Measurements from ENCODE around the gene SGCA. TPM values are rescaled to one million over a fixed set of nuclear protein-coding genes. Genes with fewer than 3 reads are reported as not detected.

Gene SGCA
- total and polyA plus RNA-seq, 2 of the 13 experiments (the other 11 are each of a cell fraction or from before 2014, with no cell fraction given), result not detected

DNA sequence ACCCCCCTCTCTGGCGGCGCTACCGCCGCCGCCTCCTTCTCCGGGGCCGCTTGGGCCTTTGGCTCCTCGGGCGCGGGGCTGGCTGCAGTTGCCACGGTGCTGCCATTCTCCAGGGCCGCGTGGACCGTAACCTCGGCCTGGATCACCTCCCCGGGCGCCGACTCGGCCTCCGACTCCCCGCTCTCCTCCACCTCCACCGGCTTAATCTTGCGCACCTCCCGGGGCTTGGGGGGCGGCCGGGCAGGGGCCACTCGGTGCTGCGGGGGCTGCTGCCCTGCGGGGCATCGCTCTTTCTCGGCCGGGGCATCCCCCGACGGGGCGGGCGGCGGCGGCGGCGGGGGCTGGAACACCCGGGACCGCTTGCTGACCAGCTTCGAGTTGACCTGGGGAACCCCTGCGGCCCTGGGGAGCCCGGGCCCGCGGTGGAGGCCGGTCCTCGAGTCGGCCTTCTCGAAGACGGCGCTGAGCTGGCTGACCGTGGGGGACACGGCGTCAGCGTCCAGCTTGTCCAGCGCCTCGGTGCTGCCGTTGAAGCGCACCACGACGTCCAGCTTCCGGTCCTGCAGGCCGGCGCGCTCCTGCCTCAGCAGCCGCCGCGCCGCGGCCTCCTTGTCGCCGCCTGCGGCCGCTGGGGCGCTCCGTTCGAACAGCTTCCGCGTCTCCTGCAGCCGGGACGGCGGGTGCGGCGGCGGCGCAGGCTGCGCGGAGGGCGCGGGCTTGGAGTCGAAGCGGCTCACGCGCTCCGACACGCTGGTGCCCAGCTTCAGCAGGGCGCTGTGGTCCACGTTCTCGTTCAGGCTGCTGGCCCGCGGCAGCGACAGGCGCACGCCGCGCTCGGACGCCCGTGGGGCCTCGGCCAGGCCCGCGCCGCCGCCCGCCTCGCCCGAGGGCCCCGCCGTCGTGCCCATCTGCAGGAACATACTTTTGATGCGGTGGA lies 16.1 kb upstream of the SGCA start (continued):
- TF ChIP-seq, protein P1, sequence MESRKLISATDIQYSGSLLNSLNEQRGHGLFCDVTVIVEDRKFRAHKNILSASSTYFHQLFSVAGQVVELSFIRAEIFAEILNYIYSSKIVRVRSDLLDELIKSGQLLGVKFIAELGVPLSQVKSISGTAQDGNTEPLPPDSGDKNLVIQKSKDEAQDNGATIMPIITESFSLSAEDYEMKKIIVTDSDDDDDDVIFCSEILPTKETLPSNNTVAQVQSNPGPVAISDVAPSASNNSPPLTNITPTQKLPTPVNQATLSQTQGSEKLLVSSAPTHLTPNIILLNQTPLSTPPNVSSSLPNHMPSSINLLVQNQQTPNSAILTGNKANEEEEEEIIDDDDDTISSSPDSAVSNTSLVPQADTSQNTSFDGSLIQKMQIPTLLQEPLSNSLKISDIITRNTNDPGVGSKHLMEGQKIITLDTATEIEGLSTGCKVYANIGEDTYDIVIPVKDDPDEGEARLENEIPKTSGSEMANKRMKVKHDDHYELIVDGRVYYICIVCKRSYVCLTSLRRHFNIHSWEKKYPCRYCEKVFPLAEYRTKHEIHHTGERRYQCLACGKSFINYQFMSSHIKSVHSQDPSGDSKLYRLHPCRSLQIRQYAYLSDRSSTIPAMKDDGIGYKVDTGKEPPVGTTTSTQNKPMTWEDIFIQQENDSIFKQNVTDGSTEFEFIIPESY (CRISPR knock-in tag; IDR thresholded peaks at IDR 0.05), result no peak
- TF ChIP-seq, protein P2, sequence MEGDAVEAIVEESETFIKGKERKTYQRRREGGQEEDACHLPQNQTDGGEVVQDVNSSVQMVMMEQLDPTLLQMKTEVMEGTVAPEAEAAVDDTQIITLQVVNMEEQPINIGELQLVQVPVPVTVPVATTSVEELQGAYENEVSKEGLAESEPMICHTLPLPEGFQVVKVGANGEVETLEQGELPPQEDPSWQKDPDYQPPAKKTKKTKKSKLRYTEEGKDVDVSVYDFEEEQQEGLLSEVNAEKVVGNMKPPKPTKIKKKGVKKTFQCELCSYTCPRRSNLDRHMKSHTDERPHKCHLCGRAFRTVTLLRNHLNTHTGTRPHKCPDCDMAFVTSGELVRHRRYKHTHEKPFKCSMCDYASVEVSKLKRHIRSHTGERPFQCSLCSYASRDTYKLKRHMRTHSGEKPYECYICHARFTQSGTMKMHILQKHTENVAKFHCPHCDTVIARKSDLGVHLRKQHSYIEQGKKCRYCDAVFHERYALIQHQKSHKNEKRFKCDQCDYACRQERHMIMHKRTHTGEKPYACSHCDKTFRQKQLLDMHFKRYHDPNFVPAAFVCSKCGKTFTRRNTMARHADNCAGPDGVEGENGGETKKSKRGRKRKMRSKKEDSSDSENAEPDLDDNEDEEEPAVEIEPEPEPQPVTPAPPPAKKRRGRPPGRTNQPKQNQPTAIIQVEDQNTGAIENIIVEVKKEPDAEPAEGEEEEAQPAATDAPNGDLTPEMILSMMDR (CRISPR knock-in tag; IDR thresholded peaks at IDR 0.05), result peak; percentile 45; the same call in 1 of the 2 replicates
- TF ChIP-seq KMT2A (CRISPR knock-in tag; IDR thresholded peaks at IDR 0.05) (peak; percentile 85), ZNF331 (CRISPR knock-in tag; IDR thresholded peaks at IDR 0.05) (no peak), EHMT2 (IDR thresholded peaks at IDR 0.05; ENCODE audit: borderline replicate concordance, low read depth, low read length) (no peak), ISX (CRISPR knock-in tag; conservative IDR thresholded peaks at IDR 0.05) (no peak), ZNF543 (CRISPR knock-in tag; IDR thresholded peaks at IDR 0.05) (no peak), ZFP90 (CRISPR knock-in tag; IDR thresholded peaks at IDR 0.05; ENCODE audit: borderline replicate concordance) (peak; percentile 5; the same call in 1 of the 2 replicates)
- TF ChIP-seq, protein P3, sequence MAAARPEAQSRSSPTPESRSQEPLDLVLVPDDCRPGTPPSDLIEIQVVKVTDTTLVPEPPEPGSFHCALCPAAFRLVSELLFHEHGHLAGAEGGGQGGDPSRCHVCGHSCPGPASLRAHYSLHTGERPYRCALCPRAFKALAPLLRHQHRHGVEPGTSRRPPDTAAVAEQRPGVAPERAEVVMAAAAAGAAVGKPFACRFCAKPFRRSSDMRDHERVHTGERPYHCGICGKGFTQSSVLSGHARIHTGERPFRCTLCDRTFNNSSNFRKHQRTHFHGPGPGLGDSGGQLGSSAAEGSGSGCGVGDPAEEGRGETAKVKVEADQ (CRISPR knock-in tag; IDR thresholded peaks at IDR 0.05; ENCODE audit: borderline replicate concordance), result peak; percentile 51
- TF ChIP-seq, protein P4, sequence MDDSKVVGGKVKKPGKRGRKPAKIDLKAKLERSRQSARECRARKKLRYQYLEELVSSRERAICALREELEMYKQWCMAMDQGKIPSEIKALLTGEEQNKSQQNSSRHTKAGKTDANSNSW (CRISPR knock-in tag; IDR thresholded peaks at IDR 0.05; ENCODE audit: borderline replicate concordance), result no peak
- TF ChIP-seq, protein P5, sequence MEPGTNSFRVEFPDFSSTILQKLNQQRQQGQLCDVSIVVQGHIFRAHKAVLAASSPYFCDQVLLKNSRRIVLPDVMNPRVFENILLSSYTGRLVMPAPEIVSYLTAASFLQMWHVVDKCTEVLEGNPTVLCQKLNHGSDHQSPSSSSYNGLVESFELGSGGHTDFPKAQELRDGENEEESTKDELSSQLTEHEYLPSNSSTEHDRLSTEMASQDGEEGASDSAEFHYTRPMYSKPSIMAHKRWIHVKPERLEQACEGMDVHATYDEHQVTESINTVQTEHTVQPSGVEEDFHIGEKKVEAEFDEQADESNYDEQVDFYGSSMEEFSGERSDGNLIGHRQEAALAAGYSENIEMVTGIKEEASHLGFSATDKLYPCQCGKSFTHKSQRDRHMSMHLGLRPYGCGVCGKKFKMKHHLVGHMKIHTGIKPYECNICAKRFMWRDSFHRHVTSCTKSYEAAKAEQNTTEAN (CRISPR knock-in tag; conservative IDR thresholded peaks at IDR 0.05), result peak; percentile 60; the same call in 1 of the 2 replicates
- TF ChIP-seq, protein P6, sequence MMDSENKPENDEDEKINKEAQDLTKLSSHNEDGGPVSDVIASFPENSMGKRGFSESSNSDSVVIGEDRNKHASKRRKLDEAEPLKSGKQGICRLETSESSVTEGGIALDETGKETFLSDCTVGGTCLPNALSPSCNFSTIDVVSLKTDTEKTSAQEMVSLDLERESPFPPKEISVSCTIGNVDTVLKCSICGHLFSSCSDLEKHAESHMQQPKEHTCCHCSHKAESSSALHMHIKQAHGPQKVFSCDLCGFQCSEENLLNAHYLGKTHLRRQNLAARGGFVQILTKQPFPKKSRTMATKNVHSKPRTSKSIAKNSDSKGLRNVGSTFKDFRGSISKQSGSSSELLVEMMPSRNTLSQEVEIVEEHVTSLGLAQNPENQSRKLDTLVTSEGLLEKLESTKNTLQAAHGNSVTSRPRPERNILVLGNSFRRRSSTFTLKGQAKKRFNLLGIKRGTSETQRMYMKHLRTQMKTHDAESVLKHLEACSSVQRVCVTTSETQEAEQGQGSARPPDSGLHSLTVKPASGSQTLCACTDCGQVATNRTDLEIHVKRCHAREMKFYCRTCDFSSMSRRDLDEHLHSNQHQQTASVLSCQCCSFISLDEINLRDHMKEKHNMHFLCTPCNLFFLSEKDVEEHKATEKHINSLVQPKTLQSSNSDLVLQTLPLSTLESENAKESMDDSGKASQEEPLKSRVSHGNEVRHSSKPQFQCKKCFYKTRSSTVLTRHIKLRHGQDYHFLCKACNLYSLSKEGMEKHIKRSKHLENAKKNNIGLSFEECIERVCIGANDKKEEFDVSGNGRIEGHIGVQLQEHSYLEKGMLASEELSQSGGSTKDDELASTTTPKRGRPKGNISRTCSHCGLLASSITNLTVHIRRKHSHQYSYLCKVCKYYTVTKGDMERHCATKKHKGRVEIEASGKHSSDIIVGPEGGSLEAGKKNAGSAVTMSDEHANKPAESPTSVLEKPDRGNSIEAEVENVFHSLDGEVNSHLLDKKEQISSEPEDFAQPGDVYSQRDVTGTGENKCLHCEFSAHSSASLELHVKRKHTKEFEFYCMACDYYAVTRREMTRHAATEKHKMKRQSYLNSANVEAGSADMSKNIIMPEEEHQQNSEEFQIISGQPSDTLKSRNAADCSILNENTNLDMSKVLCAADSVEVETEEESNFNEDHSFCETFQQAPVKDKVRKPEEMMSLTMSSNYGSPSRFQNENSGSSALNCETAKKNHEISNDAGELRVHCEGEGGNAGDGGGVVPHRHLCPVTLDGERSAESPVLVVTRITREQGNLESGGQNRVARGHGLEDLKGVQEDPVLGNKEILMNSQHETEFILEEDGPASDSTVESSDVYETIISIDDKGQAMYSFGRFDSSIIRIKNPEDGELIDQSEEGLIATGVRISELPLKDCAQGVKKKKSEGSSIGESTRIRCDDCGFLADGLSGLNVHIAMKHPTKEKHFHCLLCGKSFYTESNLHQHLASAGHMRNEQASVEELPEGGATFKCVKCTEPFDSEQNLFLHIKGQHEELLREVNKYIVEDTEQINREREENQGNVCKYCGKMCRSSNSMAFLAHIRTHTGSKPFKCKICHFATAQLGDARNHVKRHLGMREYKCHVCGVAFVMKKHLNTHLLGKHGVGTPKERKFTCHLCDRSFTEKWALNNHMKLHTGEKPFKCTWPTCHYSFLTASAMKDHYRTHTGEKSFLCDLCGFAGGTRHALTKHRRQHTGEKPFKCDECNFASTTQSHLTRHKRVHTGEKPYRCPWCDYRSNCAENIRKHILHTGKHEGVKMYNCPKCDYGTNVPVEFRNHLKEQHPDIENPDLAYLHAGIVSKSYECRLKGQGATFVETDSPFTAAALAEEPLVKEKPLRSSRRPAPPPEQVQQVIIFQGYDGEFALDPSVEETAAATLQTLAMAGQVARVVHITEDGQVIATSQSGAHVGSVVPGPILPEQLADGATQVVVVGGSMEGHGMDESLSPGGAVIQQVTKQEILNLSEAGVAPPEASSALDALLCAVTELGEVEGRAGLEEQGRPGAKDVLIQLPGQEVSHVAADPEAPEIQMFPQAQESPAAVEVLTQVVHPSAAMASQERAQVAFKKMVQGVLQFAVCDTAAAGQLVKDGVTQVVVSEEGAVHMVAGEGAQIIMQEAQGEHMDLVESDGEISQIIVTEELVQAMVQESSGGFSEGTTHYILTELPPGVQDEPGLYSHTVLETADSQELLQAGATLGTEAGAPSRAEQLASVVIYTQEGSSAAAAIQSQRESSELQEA (CRISPR knock-in tag; IDR thresholded peaks at IDR 0.05; ENCODE audit: not compliant biosample characterization), result peak; percentile 21
